Body of pancreas (tissue), 4 donors: ENCODE measurements around the gene APLNR. TPM values are rescaled to one million over a fixed set of nuclear protein-coding genes. Genes with fewer than 3 reads are reported as not detected.

Experiments
- ATAC-seq: fragments of 150-250 bp; one replicate; pipeline ENCODE4 v1.9.1; 2016
- DNase-seq, 4 donors: peaks; one replicate each; pipeline ENCODE4 v3.0.0-alpha.2; 2019
- H3K27ac ChIP-seq, 4 donors: fragments of 200-600 bp; sonication (generic); 1 replicate in 3 of 4; 2 replicates in 1 of 4; pipeline versions ENCODE4 v1.5.1 to v1.6.1; 2016 to 2019; ENCODE audit warnings: mild to moderate bottlenecking in 1 of 4, mixed read lengths in 1 of 4, moderate library complexity in 1 of 4
- H3K27me3 ChIP-seq, 2 donors: fragments of 200-600 bp; sonication (generic); one replicate each; pipeline ENCODE4 v1.6.0; 2016; ENCODE audit warnings: mild to moderate bottlenecking in 1 of 2
- H3K36me3 ChIP-seq, 2 donors: fragments of 200-600 bp; sonication (generic); replicated peaks in 1 of 2; 2 replicates each; pipeline ENCODE4 v1.5.1; 2016; ENCODE audit warnings: low read depth in 2 of 2; ENCODE audit not compliant: insufficient read depth in 1 of 2
- H3K4me1 ChIP-seq: fragments of 200-600 bp; sonication (generic); one replicate; pipeline ENCODE4 v1.6.0; 2016
- H3K4me3 ChIP-seq, 2 donors: fragments of 200-600 bp; sonication (generic); 1 replicate in 1 of 2; 2 replicates in 1 of 2; pipeline ENCODE4 v1.5.1; 2016 to 2019
- H3K9me3 ChIP-seq, 3 donors: fragments of 200-600 bp; sonication (generic); 1 replicate in 2 of 3; 2 replicates in 1 of 3; pipeline ENCODE4 v1.5.1; 2016
- CTCF ChIP-seq, 7 experiments: fragments of 450-650 bp in 4 of 7; fragments of 200-600 bp in 3 of 7; sonication (generic) in 3 of 7; IDR thresholded peaks; one replicate each; pipeline ENCODE4 v1.5.1; 2016 to 2019; ENCODE audit warnings: antibody characterized with exemption in 7 of 7
- POLR2A ChIP-seq, 3 donors: fragments of 450-650 bp; IDR thresholded peaks; one replicate each; pipeline ENCODE4 v1.6.1; 2016; ENCODE audit warnings: antibody characterized with exemption in 3 of 3, mild to moderate bottlenecking in 2 of 3
- WGBS, 2 donors: methylation state at CpG; one replicate each; pipeline ENCODE4 v1.1.5; 2017; 5-methylcytosine and 5-hydroxymethylcytosine counted together
- intact Hi-C: fragments of 100-400 bp; cut with DNase I; formaldehyde crosslinking; loops from one replicate; pipeline ENCODE4 v1.15.1; 2023
- total RNA-seq, 2 donors: library from RNA; depleted of rRNA; stranded (reverse); fragments of >200 nt; gene quantifications; one replicate each; pipeline ENCODE4 v1.1.0, GENCODE V29; 2016

APLNR gene
- total RNA-seq, 2 donors from 2014 or later: 0.66 to 1.3 TPM

GRCh38 chr11:57274904-57275498, 38.0 kb upstream of the APLNR start:
- DNase-seq (no peak), ATAC-seq (no peak)
- no peaks in the 10 kb centered on the region for H3K27me3 ChIP-seq
- peaks cover 10% of the 10 kb centered on the region for H3K4me1 ChIP-seq
- H3K4me3 ChIP-seq: no peak overlapping the region
- 29 to 38% methylated on average over 1 of the region's 1 CpG for WGBS, 2 donors
- no peak for TF ChIP-seq CTCF (IDR thresholded peaks at IDR 0.05)
- TF ChIP-seq POLR2A (IDR thresholded peaks at IDR 0.05): no peak
- H3K9me3 ChIP-seq: peaks cover 0 to 4% (median 0%) of the 10 kb centered on the region in 3 donors
- intact Hi-C loops: no loop called here
- peak overlapping the region in 1 of 4 donors; percentile 10 for H3K27ac ChIP-seq
- H3K36me3 ChIP-seq: no peaks in the 10 kb centered on the region

- intact Hi-C loops: no loop called here
- no peak for TF ChIP-seq CTCF (IDR thresholded peaks at IDR 0.05)
- no peak for TF ChIP-seq POLR2A (IDR thresholded peaks at IDR 0.05)
- no peaks in the 10 kb centered on the region for H3K27me3 ChIP-seq
- H3K27ac ChIP-seq: no peak overlapping the region
- H3K9me3 ChIP-seq: peaks cover 0 to 4% (median 0%) of the 10 kb centered on the region in 3 donors
- ATAC-seq (no peak), DNase-seq (no peak)
- no peak overlapping the region for H3K4me3 ChIP-seq
- 68 to 77% methylated on average over 4 of the region's 4 CpGs for WGBS, 2 donors
- peaks cover 14% of the 10 kb centered on the region for H3K4me1 ChIP-seq
- no peaks in the 10 kb centered on the region for H3K36me3 ChIP-seq
Measured at GRCh38 chr11:57273448-57274058, 36.5 kb upstream of the APLNR start.

GRCh38 chr11:57269571-57270021, 32.5 kb upstream of the APLNR start:
- intact Hi-C loops: no loop called here
- no peak overlapping the region for H3K27ac ChIP-seq
- TF ChIP-seq CTCF (IDR thresholded peaks at IDR 0.05) (no peak), POLR2A (IDR thresholded peaks at IDR 0.05) (no peak)
- peaks cover 0 to 10% (median 0%) of the 10 kb centered on the region in 3 donors for H3K9me3 ChIP-seq
- 11 to 21% methylated on average over 3 of the region's 3 CpGs for WGBS, 2 donors
- no peak overlapping the region for H3K4me3 ChIP-seq
- H3K4me1 ChIP-seq: peaks cover 4% of the 10 kb centered on the region
- no peaks in the 10 kb centered on the region for H3K27me3 ChIP-seq
- DNase-seq: no peak
- no peak for ATAC-seq
- H3K36me3 ChIP-seq: no peaks in the 10 kb centered on the region

- Histone ChIP-seq H3K4me1 (peaks cover 4% of the 10 kb centered on the region), H3K36me3 (no peaks in the 10 kb centered on the region), H3K27ac (no peak overlapping the region), H3K9me3 (peaks cover 0 to 6% (median 0%) of the 10 kb centered on the region in 3 donors), H3K27me3 (no peaks in the 10 kb centered on the region), H3K4me3 (no peak overlapping the region)
- DNase-seq (no peak), ATAC-seq (no peak)
- no peak for TF ChIP-seq POLR2A (IDR thresholded peaks at IDR 0.05)
- TF ChIP-seq CTCF (IDR thresholded peaks at IDR 0.05): no peak
- intact Hi-C loops: no loop called here
Measured at GRCh38 chr11:57266157-57266556, 29.1 kb upstream of the APLNR start.

DNA sequence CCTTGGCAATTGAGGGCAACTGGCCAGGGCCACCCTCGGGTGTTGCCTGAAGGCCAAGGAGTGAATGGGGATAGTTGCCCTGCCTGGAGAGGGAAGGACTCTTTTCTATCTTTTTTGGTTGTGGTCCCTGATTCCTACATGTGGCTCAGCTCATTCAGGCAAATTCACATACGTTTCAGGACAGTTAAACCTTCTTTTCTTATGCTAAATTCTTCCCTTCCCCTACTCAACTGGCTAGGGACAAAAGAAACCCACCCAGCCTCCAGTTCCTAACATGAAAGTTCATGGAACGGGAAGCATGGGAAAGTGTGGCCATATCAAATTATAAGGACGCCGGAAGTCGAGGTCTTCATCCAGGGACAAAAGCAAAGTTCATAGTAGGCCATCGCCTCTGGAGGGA, 26.3 kb upstream of the APLNR start:
- intact Hi-C loops: no loop called here
- no peak overlapping the region for H3K4me3 ChIP-seq
- TF ChIP-seq POLR2A (IDR thresholded peaks at IDR 0.05): no peak
- TF ChIP-seq CTCF (IDR thresholded peaks at IDR 0.05): no peak
- H3K4me1 ChIP-seq: no peaks in the 10 kb centered on the region
- no peak overlapping the region for H3K27ac ChIP-seq
- peaks cover 0 to 6% (median 0%) of the 10 kb centered on the region in 3 donors for H3K9me3 ChIP-seq
- H3K27me3 ChIP-seq: no peaks in the 10 kb centered on the region
- ATAC-seq (no peak), DNase-seq (no peak)
- no peaks in the 10 kb centered on the region for H3K36me3 ChIP-seq
- WGBS, 2 donors: 84 to 87% methylated on average over 7 of the region's 7 CpGs
